Transverse colon (tissue), 4 donors: Measurements from ENCODE around the gene OR4M1. TPM values are rescaled to one million over a fixed set of nuclear protein-coding genes. Genes with fewer than 3 reads are reported as not detected.
"Not testable (repeated sequence)": the region's sequence is repeated elsewhere in the genome, so short reads cannot be mapped to it uniquely, and the experiment has no call there.

ENCODE experiments used
- DNase-seq: peaks from one replicate; pipeline ENCODE4 v3.0.0-alpha.2; 2019
- H3K27ac ChIP-seq, 4 donors: fragments of 200-600 bp; sonication (generic); 2 replicates each; pipeline ENCODE4 v1.5.1; 2016 to 2018; ENCODE audit warnings: inconsistent platforms in 4 of 4
- H3K27me3 ChIP-seq: fragments of 200-600 bp; sonication (generic); 2 replicates; pipeline ENCODE4 v1.5.1; 2017; ENCODE audit warnings: inconsistent platforms
- H3K36me3 ChIP-seq, 4 donors: fragments of 200-600 bp; sonication (generic); 2 replicates each; pipeline ENCODE4 v1.5.1; 2017 to 2019; ENCODE audit warnings: inconsistent platforms in 4 of 4
- H3K4me1 ChIP-seq, 4 donors: fragments of 200-600 bp; sonication (generic); 2 replicates each; pipeline ENCODE4 v1.5.1; 2017 to 2020; ENCODE audit warnings: inconsistent platforms in 4 of 4
- H3K4me3 ChIP-seq, 4 donors: fragments of 200-600 bp; sonication (generic); 1 replicate in 1 of 4; 2 replicates in 3 of 4; pipeline versions ENCODE4 v1.5.1 to v1.6.1; 2017 to 2019; ENCODE audit warnings: inconsistent platforms in 4 of 4
- H3K9me3 ChIP-seq, 2 donors: fragments of 200-600 bp; sonication (generic); 2 replicates each; pipeline ENCODE4 v1.5.1; 2017 to 2019; ENCODE audit warnings: inconsistent platforms in 2 of 2
- CTCF ChIP-seq, 5 experiments: fragments of 200-600 bp in 3 of 5; fragments of 450-650 bp in 2 of 5; sonication (generic) in 3 of 5; IDR thresholded peaks; 1 replicate in 2 of 5; 2 replicates in 3 of 5; pipeline ENCODE4 v1.5.1; 2016 to 2017; ENCODE audit warnings: antibody characterized with exemption in 5 of 5, inconsistent platforms in 3 of 5, mild to moderate bottlenecking in 2 of 5, moderate library complexity in 1 of 5
- EP300 ChIP-seq: sonication (generic); formaldehyde crosslinking; IDR thresholded peaks from one replicate; pipeline ENCODE4 v1.6.1; 2017; ENCODE audit warnings: antibody characterized with exemption, low read depth
- POLR2A ChIP-seq: fragments of 450-650 bp; IDR thresholded peaks from one replicate; pipeline ENCODE4 v1.6.1; 2016; ENCODE audit warnings: antibody characterized with exemption, mild to moderate bottlenecking, moderate library complexity
- POLR2AphosphoS5 ChIP-seq, 3 donors: sonication (generic); formaldehyde crosslinking; IDR thresholded peaks; one replicate each; pipeline ENCODE4 v1.6.1; 2016; ENCODE audit warnings: antibody characterized with exemption in 3 of 3
- WGBS, 2 donors: methylation state at CpG; one replicate each; pipeline ENCODE4 v1.1.5; 2018; ENCODE audit warnings: low coverage in 1 of 2; 5-methylcytosine and 5-hydroxymethylcytosine counted together
- in situ Hi-C, 4 donors: fragments of 200-750 bp; cut with MboI; loops; one replicate each; pipeline versions ENCODE4 v1.15.0 to v1.15.1; 2017; ENCODE audit warnings: low sequenced_read_pairs in 3 of 4, low pct_ligation_motif_present in 1 of 4, low pct_unique_long_range_greater_than_20kb in 1 of 4
- intact Hi-C: fragments of 100-400 bp; cut with DNase I; formaldehyde crosslinking; loops from one replicate; pipeline ENCODE4 v1.15.1; 2023; ENCODE audit warnings: low total_unique reads
- total RNA-seq, 4 donors: library from RNA; depleted of rRNA; stranded (reverse); fragments of >200 nt; gene quantifications; one replicate each; pipeline ENCODE4 v1.1.0, GENCODE V29; 2016

OR4M1 gene
- total RNA-seq: not detected

GRCh38 chr14:19773204-19773603 is at the start of gene OR4M1:
OR4M1 (plus strand) TSS chr14:19773504; CDS start chr14:19780323, 6,819 bp downstream.
- DNase-seq, intact Hi-C loops, H3K9me3 ChIP-seq, H3K27ac ChIP-seq, H3K4me1 ChIP-seq, H3K27me3 ChIP-seq, H3K4me3 ChIP-seq, H3K36me3 ChIP-seq, in situ Hi-C loops: not testable (repeated sequence)
- WGBS, 2 donors: 9 to 11% methylated on average over 1 of the region's 1 CpG

- no peak overlapping the region for H3K27ac ChIP-seq
- H3K36me3 ChIP-seq: no peaks in the 10 kb centered on the region
- H3K4me3 ChIP-seq: no peak overlapping the region
- DNase-seq: no peak
- in situ Hi-C loops (no loop called here), intact Hi-C loops (no loop called here)
- no peaks in the 10 kb centered on the region for H3K4me1 ChIP-seq
- TF ChIP-seq EP300: no peak
- no peak for TF ChIP-seq POLR2AphosphoS5 (IDR thresholded peaks at IDR 0.05)
- TF ChIP-seq CTCF (IDR thresholded peaks at IDR 0.05): no peak
- TF ChIP-seq POLR2A: no peak
- H3K27me3 ChIP-seq: no peaks in the 10 kb centered on the region
- peaks cover 8 to 35% of the 10 kb centered on the region in 2 donors for H3K9me3 ChIP-seq
Measured at GRCh38 chr14:19729359-19729758, 43.9 kb upstream of the OR4M1 start.

- WGBS, 2 donors: 78% methylated on average over 2 of the region's 2 CpGs; no CpG with 5 or more reads in 1 of the 2 donors
- no peak overlapping the region for H3K27ac ChIP-seq
- DNase-seq: no peak
- H3K4me1 ChIP-seq: no peaks in the 10 kb centered on the region
- in situ Hi-C loops: no loop called here
- no peaks in the 10 kb centered on the region for H3K36me3 ChIP-seq
- H3K4me3 ChIP-seq: no peak overlapping the region
- no peaks in the 10 kb centered on the region for H3K27me3 ChIP-seq
- TF ChIP-seq EP300: no peak
- no peak for TF ChIP-seq POLR2A
- no peak for TF ChIP-seq CTCF (IDR thresholded peaks at IDR 0.05)
- TF ChIP-seq POLR2AphosphoS5 (IDR thresholded peaks at IDR 0.05): no peak
- peaks cover 8 to 35% of the 10 kb centered on the region in 2 donors for H3K9me3 ChIP-seq
- intact Hi-C loops: no loop called here
Measured at GRCh38 chr14:19729763-19730162, 43.5 kb upstream of the OR4M1 start.

- H3K4me3 ChIP-seq, H3K4me1 ChIP-seq, intact Hi-C loops, DNase-seq, H3K36me3 ChIP-seq, H3K9me3 ChIP-seq, in situ Hi-C loops, H3K27ac ChIP-seq, H3K27me3 ChIP-seq: not testable (repeated sequence)
- 80 to 84% methylated on average over 3 of the region's 3 CpGs for WGBS, 2 donors
Measured at GRCh38 chr14:19733893-19734292, 39.4 kb upstream of the OR4M1 start.

- Histone ChIP-seq H3K27me3 (no peaks in the 10 kb centered on the region), H3K4me3 (no peak within 1 kb of the TSS), H3K9me3 (peaks cover 0 to 10% of the 10 kb centered on the region in 2 donors), H3K27ac (no peak within 1 kb of the TSS), H3K36me3 (no peaks in the 10 kb centered on the region), H3K4me1 (no peaks in the 10 kb centered on the region)
- no peak for DNase-seq
- no peak for TF ChIP-seq POLR2A
- TF ChIP-seq EP300: no peak
- TF ChIP-seq POLR2AphosphoS5 (IDR thresholded peaks at IDR 0.05): no peak
- no peak for TF ChIP-seq CTCF (IDR thresholded peaks at IDR 0.05)
- WGBS, 2 donors: 43 to 93% methylated on average over 1 of the region's 1 CpG
- intact Hi-C loops: no loop called here
- in situ Hi-C loops: no loop called here
Measured at GRCh38 chr14:19743256-19743655, 30.0 kb upstream of the OR4M1 start, which contains the start of gene OR4Q3. OR4Q3 (plus strand) TSS chr14:19743571.

- H3K9me3 ChIP-seq, H3K4me1 ChIP-seq, H3K36me3 ChIP-seq, DNase-seq, H3K27ac ChIP-seq, intact Hi-C loops, in situ Hi-C loops, H3K4me3 ChIP-seq, H3K27me3 ChIP-seq: not testable (repeated sequence)
Measured at GRCh38 chr14:19752316-19752715, 21.0 kb upstream of the OR4M1 start.
